DOHH2 (cell line): ENCODE measurements around the gene CNKSR3.

Source experiments
- H3F3A ChIP-seq: fragments of 200-600 bp; sonication (generic), shearing (Covaris generic); 2 replicates; pipeline ENCODE4 v1.6.0; 2016; ENCODE audit warnings: antibody characterized with exemption, mild to moderate bottlenecking; ENCODE audit not compliant: control insufficient read depth, insufficient read depth
- H3K27ac ChIP-seq: fragments of 200-600 bp; sonication (generic); 2 replicates; pipeline ENCODE4 v1.5.1; 2014; ENCODE audit warnings: low read depth, mild to moderate bottlenecking, low read length, moderate library complexity
- H3K27me3 ChIP-seq: fragments of 200-600 bp; sonication (generic); 2 replicates; pipeline ENCODE4 v1.6.1; 2014; ENCODE audit warnings: mild to moderate bottlenecking, low read length, mixed read lengths; ENCODE audit not compliant: control insufficient read depth
- H3K36me3 ChIP-seq: fragments of 200-600 bp; sonication (generic); 2 replicates; pipeline ENCODE4 v1.6.1; 2014; ENCODE audit warnings: mild to moderate bottlenecking, low read length, moderate library complexity, mixed read lengths; ENCODE audit not compliant: control insufficient read depth
- H3K4me1 ChIP-seq: fragments of 200-600 bp; sonication (generic); 2 replicates; pipeline ENCODE4 v1.6.1; 2014; ENCODE audit warnings: mild to moderate bottlenecking, low read length, mixed read lengths; ENCODE audit not compliant: control insufficient read depth
- H3K4me2 ChIP-seq: fragments of 200-600 bp; sonication (generic); 2 replicates; pipeline ENCODE4 v1.6.0; 2014; ENCODE audit warnings: mild to moderate bottlenecking, low read length, moderate library complexity
- H3K4me3 ChIP-seq: fragments of 200-600 bp; sonication (generic); 2 replicates; pipeline ENCODE4 v1.5.1; 2014; ENCODE audit warnings: mild to moderate bottlenecking, low read length, mixed read lengths
- H3K79me2 ChIP-seq: fragments of 200-600 bp; sonication (generic); 2 replicates; pipeline ENCODE4 v1.6.1; 2014; ENCODE audit warnings: mild to moderate bottlenecking, low read length, mixed read lengths; ENCODE audit not compliant: control insufficient read depth
- H3K9me2 ChIP-seq: fragments of 200-600 bp; sonication (generic); replicated peaks from 2 replicates; pipeline ENCODE4 v1.6.1; 2014; ENCODE audit warnings: mild to moderate bottlenecking, low read length, mixed read lengths; ENCODE audit not compliant: control insufficient read depth
- H3K9me3 ChIP-seq: fragments of 200-600 bp; sonication (generic); 2 replicates; pipeline ENCODE4 v1.6.1; 2014; ENCODE audit warnings: antibody characterized with exemption, low read length, mixed read lengths; ENCODE audit not compliant: control insufficient read depth, insufficient read depth
- H4K20me1 ChIP-seq: fragments of 200-600 bp; sonication (generic); 2 replicates; pipeline ENCODE4 v1.6.0; 2014; ENCODE audit warnings: low read depth, mild to moderate bottlenecking, antibody characterized with exemption, low read length, moderate library complexity; ENCODE audit not compliant: control insufficient read depth, insufficient read depth
- CTCF ChIP-seq: fragments of 200-600 bp; sonication (generic); IDR thresholded peaks from one replicate; pipeline ENCODE4 v1.5.1; 2014; ENCODE audit warnings: antibody characterized with exemption, mild to moderate bottlenecking, low read depth, low read length; ENCODE audit not compliant: poor library complexity, severe bottlenecking
- EZH2phosphoT487 ChIP-seq: fragments of 200-600 bp; sonication (generic); IDR thresholded peaks from 2 replicates; pipeline ENCODE4 v1.6.1; 2017; ENCODE audit warnings: borderline replicate concordance, mild to moderate bottlenecking, antibody characterized with exemption, low read length, moderate library complexity, mixed read lengths

Gene CNKSR3

GRCh38 chr6:154476494-154476893 is 34.0 kb downstream of the CNKSR3 start:
- no peaks in the 10 kb centered on the region for H3K27me3 ChIP-seq
- no peak overlapping the region for H3K4me3 ChIP-seq
- H3K4me1 ChIP-seq: no peaks in the 10 kb centered on the region
- no peaks in the 10 kb centered on the region for H3K79me2 ChIP-seq
- H3K9me3 ChIP-seq: no peaks in the 10 kb centered on the region
- no peak overlapping the region for H3K4me2 ChIP-seq
- no peak for TF ChIP-seq CTCF
- TF ChIP-seq EZH2phosphoT487: no peak
- no peaks in the 10 kb centered on the region for H3F3A ChIP-seq
- no peaks in the 10 kb centered on the region for H4K20me1 ChIP-seq
- no peaks in the 10 kb centered on the region for H3K9me2 ChIP-seq
- H3K36me3 ChIP-seq: no peaks in the 10 kb centered on the region
- no peak overlapping the region for H3K27ac ChIP-seq

- no peak for TF ChIP-seq EZH2phosphoT487
- TF ChIP-seq CTCF: no peak
- no peaks in the 10 kb centered on the region for H4K20me1 ChIP-seq
- H3K27me3 ChIP-seq: no peaks in the 10 kb centered on the region
- no peaks in the 10 kb centered on the region for H3K36me3 ChIP-seq
- no peaks in the 10 kb centered on the region for H3F3A ChIP-seq
- H3K4me1 ChIP-seq: no peaks in the 10 kb centered on the region
- H3K9me2 ChIP-seq: no peaks in the 10 kb centered on the region
- no peaks in the 10 kb centered on the region for H3K9me3 ChIP-seq
- no peak overlapping the region for H3K4me2 ChIP-seq
- H3K27ac ChIP-seq: no peak overlapping the region
- H3K79me2 ChIP-seq: no peaks in the 10 kb centered on the region
- no peak overlapping the region for H3K4me3 ChIP-seq
Observed at GRCh38 chr6:154474648-154475428, 35.6 kb downstream of the CNKSR3 start.

GRCh38 chr6:154473324-154473723 is 37.2 kb downstream of the CNKSR3 start:
- no peaks in the 10 kb centered on the region for H3K27me3 ChIP-seq
- no peak overlapping the region for H3K4me3 ChIP-seq
- no peaks in the 10 kb centered on the region for H3K9me3 ChIP-seq
- H3K9me2 ChIP-seq: no peaks in the 10 kb centered on the region
- H3K79me2 ChIP-seq: no peaks in the 10 kb centered on the region
- no peaks in the 10 kb centered on the region for H3K4me1 ChIP-seq
- no peaks in the 10 kb centered on the region for H3F3A ChIP-seq
- no peak overlapping the region for H3K4me2 ChIP-seq
- no peaks in the 10 kb centered on the region for H4K20me1 ChIP-seq
- no peak overlapping the region for H3K27ac ChIP-seq
- no peak for TF ChIP-seq EZH2phosphoT487
- no peak for TF ChIP-seq CTCF
- H3K36me3 ChIP-seq: no peaks in the 10 kb centered on the region
